Activated T-helper 17 cell treated with anti-CD3 and anti-CD28 coated beads, Interleukin-2, amount 50 U/mL, for 72 hours (primary cell): ENCODE measurements around the gene CLIP1. TPM values are rescaled to one million over a fixed set of nuclear protein-coding genes. Genes with fewer than 3 reads are reported as not detected.

Experiments
- ATAC-seq: fragments of 150-1000 bp; cut with Tn5 transposase; replicated peaks from 2 replicates; pipeline ENCODE4 v1.10.0; 2021; ENCODE audit warnings: mild to moderate bottlenecking, moderate library complexity
- H3K27ac Mint-ChIP-seq: one replicate; pipeline ENCODE4 v1.8.0; 2022; ENCODE audit warnings: mixed read lengths
- H3K27me3 Mint-ChIP-seq: one replicate; pipeline ENCODE4 v1.8.0; 2022; ENCODE audit warnings: mixed read lengths
- H3K36me3 Mint-ChIP-seq: one replicate; pipeline ENCODE4 v1.8.0; 2022; ENCODE audit warnings: low read depth, mild to moderate bottlenecking, mixed read lengths
- H3K4me1 Mint-ChIP-seq: one replicate; pipeline ENCODE4 v1.8.0; 2022; ENCODE audit warnings: mixed read lengths
- H3K4me3 Mint-ChIP-seq: one replicate; pipeline ENCODE4 v1.8.0; 2022; ENCODE audit warnings: mild to moderate bottlenecking, mixed read lengths
- H3K9me3 Mint-ChIP-seq: one replicate; pipeline ENCODE4 v1.8.0; 2022; ENCODE audit warnings: mixed read lengths
- total RNA-seq, 2 donors: library from RNA; stranded (reverse); gene quantifications; one replicate each; pipeline ENCODE4 v1.2.3, GENCODE V29; 2022

CLIP1 gene
- total RNA-seq, 2 donors from 2014 or later = 61.0 to 86.1 TPM

DNA sequence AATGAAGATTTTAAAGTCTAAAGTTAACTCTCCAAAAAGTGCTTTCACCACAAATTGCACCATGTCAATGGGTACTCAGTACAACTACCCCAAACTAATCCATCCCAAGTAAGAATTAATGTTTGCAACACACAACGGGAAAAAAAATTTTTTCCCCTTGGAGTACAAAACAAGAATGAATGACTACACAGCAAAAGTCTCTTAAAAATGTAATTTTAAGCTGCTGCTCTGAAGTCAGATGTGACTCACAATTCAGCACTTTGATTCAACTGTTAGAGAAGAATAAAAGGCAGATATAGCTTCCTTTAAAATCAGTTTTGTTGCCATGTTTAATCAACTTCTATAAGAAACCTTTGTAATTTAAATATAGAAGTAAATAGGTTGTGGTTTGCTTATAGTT, 113.7 kb downstream of the CLIP1 start:
- H3K4me3 Mint-ChIP-seq = no peak overlapping the region
- H3K27me3 Mint-ChIP-seq = no peaks in the 10 kb centered on the region

DNA sequence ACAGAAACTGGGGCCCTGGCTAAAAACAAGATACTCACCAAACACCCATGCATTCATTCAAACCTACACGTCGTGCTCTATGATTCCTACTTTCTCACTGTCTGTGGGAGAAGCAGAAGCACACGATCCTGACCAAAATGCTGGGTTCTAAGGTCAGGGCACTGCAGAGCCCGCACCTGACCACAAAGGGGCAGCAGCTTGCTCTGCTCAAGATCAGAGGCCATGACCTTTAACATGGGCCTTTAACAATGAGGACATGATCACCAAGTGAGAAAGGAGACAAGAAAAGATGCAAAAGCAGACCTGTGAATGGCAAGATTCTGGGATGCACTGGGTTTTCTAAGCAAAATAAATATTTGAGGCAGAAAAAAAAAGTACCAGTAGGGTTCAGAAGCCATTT, 116.1 kb downstream of the CLIP1 start:
- Mint-ChIP-seq H3K36me3 (peaks cover 91% of the 10 kb centered on the region), H3K4me3 (no peak overlapping the region), H3K4me1 (no peaks in the 10 kb centered on the region), H3K27me3 (no peaks in the 10 kb centered on the region), H3K9me3 (no peaks in the 10 kb centered on the region), H3K27ac (peak overlapping the region; percentile 65)
- no peak for ATAC-seq

More for the DNA sequence above, 113.7 kb downstream of the CLIP1 start:
- no peak overlapping the region for H3K27ac Mint-ChIP-seq
- H3K36me3 Mint-ChIP-seq = peaks cover 93% of the 10 kb centered on the region
- H3K9me3 Mint-ChIP-seq = no peaks in the 10 kb centered on the region
- ATAC-seq = no peak
- no peaks in the 10 kb centered on the region for H3K4me1 Mint-ChIP-seq

- Mint-ChIP-seq H3K4me3 (no peak overlapping the region), H3K27ac (no peak overlapping the region), H3K4me1 (no peaks in the 10 kb centered on the region), H3K9me3 (no peaks in the 10 kb centered on the region), H3K27me3 (no peaks in the 10 kb centered on the region), H3K36me3 (peaks cover 90% of the 10 kb centered on the region)
- ATAC-seq = no peak
These were observed 117.5 kb downstream of the CLIP1 start for GRCh38 chr12:122304924-122305323.

- ATAC-seq = no peak
- no peak overlapping the region for H3K27ac Mint-ChIP-seq
- H3K9me3 Mint-ChIP-seq = no peaks in the 10 kb centered on the region
- H3K27me3 Mint-ChIP-seq = no peaks in the 10 kb centered on the region
- H3K4me1 Mint-ChIP-seq = no peaks in the 10 kb centered on the region
- no peak overlapping the region for H3K4me3 Mint-ChIP-seq
- peaks cover 87% of the 10 kb centered on the region for H3K36me3 Mint-ChIP-seq
These were observed 119.4 kb downstream of the CLIP1 start for GRCh38 chr12:122303068-122303467.

DNA sequence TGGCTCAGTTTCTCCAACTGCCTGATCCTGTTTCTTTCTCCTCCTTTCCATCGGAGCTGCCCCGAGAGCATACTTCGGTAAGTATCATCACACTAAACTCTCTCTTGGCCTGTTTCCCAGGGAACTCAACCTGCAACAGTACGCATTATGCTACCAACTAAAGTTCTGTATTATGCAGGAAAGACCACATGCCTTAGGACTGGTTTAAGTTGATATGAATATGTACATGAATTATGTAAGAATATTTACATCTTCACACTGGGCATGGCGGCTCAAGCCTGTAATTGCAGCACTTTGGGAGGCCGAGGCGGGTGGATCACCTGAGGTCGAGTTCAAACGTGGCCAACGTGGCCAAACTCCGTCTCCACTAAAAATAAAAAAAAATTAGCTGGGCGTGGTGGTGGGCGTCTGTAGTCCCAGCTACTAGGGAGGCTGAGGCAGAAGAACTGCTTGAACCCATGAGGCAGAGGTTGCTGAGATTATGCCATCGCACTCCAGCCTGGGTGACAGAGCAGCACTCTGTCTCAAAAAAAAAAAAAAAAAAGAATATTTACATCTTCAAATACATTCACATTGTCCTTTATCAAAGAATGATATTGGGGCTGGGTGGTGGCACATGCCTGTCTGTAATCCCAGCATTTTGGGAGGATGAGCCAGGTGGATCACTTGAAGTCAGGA, 124.3 kb downstream of the CLIP1 start:
- Mint-ChIP-seq H3K36me3 (peaks cover 75% of the 10 kb centered on the region), H3K27me3 (no peaks in the 10 kb centered on the region), H3K4me1 (no peaks in the 10 kb centered on the region), H3K9me3 (no peaks in the 10 kb centered on the region), H3K27ac (no peak overlapping the region), H3K4me3 (no peak overlapping the region)
- ATAC-seq = no peak

DNA sequence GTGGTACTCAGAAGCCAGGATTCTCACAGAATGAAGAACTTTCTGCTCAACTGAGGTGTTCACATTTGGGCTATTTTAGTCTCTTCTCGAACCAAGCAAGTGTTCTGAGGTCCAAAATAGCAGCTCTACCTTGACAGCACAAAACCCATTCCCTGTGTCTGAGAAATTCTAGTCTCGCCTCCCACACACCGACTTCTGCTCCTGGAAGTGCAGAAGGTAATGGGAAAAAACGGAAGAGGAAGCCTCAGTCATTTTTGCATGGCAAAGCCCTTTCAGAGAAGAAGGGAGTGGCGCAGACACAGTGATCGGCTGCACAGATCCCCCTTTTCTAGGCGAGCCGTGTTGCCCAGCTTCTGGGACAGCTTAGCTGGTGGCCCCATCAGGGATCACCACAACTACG, 125.0 kb downstream of the CLIP1 start:
- ATAC-seq = no peak
- Mint-ChIP-seq H3K27ac (no peak overlapping the region), H3K9me3 (no peaks in the 10 kb centered on the region), H3K4me1 (no peaks in the 10 kb centered on the region), H3K36me3 (peaks cover 76% of the 10 kb centered on the region), H3K4me3 (no peak overlapping the region), H3K27me3 (no peaks in the 10 kb centered on the region)

GRCh38 chr12:122295877-122296276, 126.6 kb downstream of the CLIP1 start:
- Mint-ChIP-seq H3K9me3 (no peaks in the 10 kb centered on the region), H3K27ac (no peak overlapping the region)
- no peak for ATAC-seq

GRCh38 chr12:122293081-122293480, 129.4 kb downstream of the CLIP1 start:
- Mint-ChIP-seq H3K9me3 (no peaks in the 10 kb centered on the region), H3K4me1 (no peaks in the 10 kb centered on the region), H3K36me3 (peaks cover 62% of the 10 kb centered on the region), H3K27me3 (no peaks in the 10 kb centered on the region), H3K4me3 (no peak overlapping the region), H3K27ac (no peak overlapping the region)
- ATAC-seq = peak; percentile 88

More at GRCh38 chr12:122295877-122296276, 126.6 kb downstream of the CLIP1 start:
- no peak overlapping the region for H3K4me3 Mint-ChIP-seq
- no peaks in the 10 kb centered on the region for H3K27me3 Mint-ChIP-seq
- H3K4me1 Mint-ChIP-seq = no peaks in the 10 kb centered on the region
- H3K36me3 Mint-ChIP-seq = peaks cover 75% of the 10 kb centered on the region

- Mint-ChIP-seq H3K9me3 (no peaks in the 10 kb centered on the region), H3K4me3 (no peak overlapping the region), H3K27me3 (no peaks in the 10 kb centered on the region), H3K36me3 (peaks cover 62% of the 10 kb centered on the region), H3K27ac (no peak overlapping the region), H3K4me1 (no peaks in the 10 kb centered on the region)
- no peak for ATAC-seq
These were observed 131.0 kb downstream of the CLIP1 start for GRCh38 chr12:122291431-122291830.

GRCh38 chr12:122283680-122284079, 138.8 kb downstream of the CLIP1 start:
- Mint-ChIP-seq H3K36me3 (peaks cover 65% of the 10 kb centered on the region), H3K4me1 (no peaks in the 10 kb centered on the region), H3K9me3 (no peaks in the 10 kb centered on the region), H3K4me3 (no peak overlapping the region), H3K27ac (no peak overlapping the region), H3K27me3 (no peaks in the 10 kb centered on the region)
- ATAC-seq = no peak

- ATAC-seq = no peak
- H3K4me1 Mint-ChIP-seq = no peaks in the 10 kb centered on the region
These were observed 140.4 kb downstream of the CLIP1 start for GRCh38 chr12:122282061-122282460.

GRCh38 chr12:122276242-122276641, 146.2 kb downstream of the CLIP1 start:
- H3K27ac Mint-ChIP-seq = no peak overlapping the region
- H3K4me3 Mint-ChIP-seq = no peak overlapping the region
- ATAC-seq = no peak
- no peaks in the 10 kb centered on the region for H3K4me1 Mint-ChIP-seq
- H3K36me3 Mint-ChIP-seq = peaks cover 71% of the 10 kb centered on the region
- no peaks in the 10 kb centered on the region for H3K27me3 Mint-ChIP-seq
- H3K9me3 Mint-ChIP-seq = no peaks in the 10 kb centered on the region

More at GRCh38 chr12:122282061-122282460, 140.4 kb downstream of the CLIP1 start:
- Mint-ChIP-seq H3K4me3 (no peak overlapping the region), H3K36me3 (peaks cover 65% of the 10 kb centered on the region), H3K27me3 (no peaks in the 10 kb centered on the region), H3K9me3 (no peaks in the 10 kb centered on the region), H3K27ac (no peak overlapping the region)

- no peaks in the 10 kb centered on the region for H3K9me3 Mint-ChIP-seq
- no peak overlapping the region for H3K27ac Mint-ChIP-seq
- peaks cover 65% of the 10 kb centered on the region for H3K36me3 Mint-ChIP-seq
- no peak overlapping the region for H3K4me3 Mint-ChIP-seq
- H3K27me3 Mint-ChIP-seq = no peaks in the 10 kb centered on the region
- ATAC-seq = no peak
- H3K4me1 Mint-ChIP-seq = no peaks in the 10 kb centered on the region
These were observed 147.0 kb downstream of the CLIP1 start for GRCh38 chr12:122275459-122275858.

GRCh38 chr12:122266230-122266901, 156.1 kb downstream of the CLIP1 start, which contains the start of gene VPS33A:
Gene VPS33A, minus strand, starts transcription at chr12:122266494. Its CDS starts 86 bp downstream, at chr12:122266408.
- Mint-ChIP-seq H3K36me3 (peaks cover 41% of the 10 kb centered on the region), H3K27me3 (no peaks in the 10 kb centered on the region), H3K27ac (peak within 1 kb of the TSS; percentile 100), H3K4me1 (peaks cover 5% of the 10 kb centered on the region), H3K4me3 (peak within 1 kb of the TSS; percentile 96), H3K9me3 (no peaks in the 10 kb centered on the region)
- ATAC-seq = peak; percentile 90

DNA sequence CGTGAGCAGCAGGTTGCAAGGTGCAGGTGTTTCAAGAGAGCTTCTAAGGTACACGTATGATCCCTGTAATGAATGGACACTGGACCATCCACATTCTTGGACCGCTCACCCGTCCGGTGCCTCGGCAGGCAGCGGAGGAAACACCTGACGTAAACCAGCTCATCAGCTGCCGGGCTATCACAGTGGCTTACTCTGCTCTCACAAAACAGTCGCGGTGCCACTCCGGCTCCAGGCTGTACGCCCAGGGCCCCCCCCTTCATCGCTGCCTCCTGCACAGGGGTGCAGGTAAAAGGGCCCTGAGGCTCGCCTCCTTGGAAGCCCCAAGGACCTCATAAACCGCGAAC, 156.6 kb downstream of the CLIP1 start:
- Mint-ChIP-seq H3K27ac (peak overlapping the region; percentile 100), H3K9me3 (no peaks in the 10 kb centered on the region), H3K36me3 (peaks cover 43% of the 10 kb centered on the region), H3K27me3 (no peaks in the 10 kb centered on the region), H3K4me1 (peaks cover 5% of the 10 kb centered on the region), H3K4me3 (peak overlapping the region; percentile 96)
- ATAC-seq = peak; percentile 64
